IPS DF 4.7 (cell line): ENCODE results near the gene LEMD3.
A peak's percentile ranks its signal among the peaks of the same experiment; 100 is the strongest.

ENCODE experiments used
- DNase-seq: peaks from one replicate; pipeline ENCODE4 v3.0.0-alpha.2; 2013; ENCODE audit warnings: low spot score; ENCODE audit errors: extremely low read depth

Gene LEMD3

GRCh38 chr12:65169320-65170208, at the start of gene LEMD3:
Gene LEMD3 (plus strand): TSS chr12:65169583. CDS start chr12:65169597, 14 bp downstream.
- peak; percentile 87 for DNase-seq

- no peak for DNase-seq
Observed at GRCh38 chr12:65121049-65121955, 48.1 kb upstream of the LEMD3 start, which contains the start of gene WIF1. Gene WIF1 (minus strand): TSS chr12:65121305. CDS start chr12:65121191, 114 bp downstream.

- DNase-seq = no peak
Observed at GRCh38 chr12:65121956-65122469, 47.4 kb upstream of the LEMD3 start.

DNA sequence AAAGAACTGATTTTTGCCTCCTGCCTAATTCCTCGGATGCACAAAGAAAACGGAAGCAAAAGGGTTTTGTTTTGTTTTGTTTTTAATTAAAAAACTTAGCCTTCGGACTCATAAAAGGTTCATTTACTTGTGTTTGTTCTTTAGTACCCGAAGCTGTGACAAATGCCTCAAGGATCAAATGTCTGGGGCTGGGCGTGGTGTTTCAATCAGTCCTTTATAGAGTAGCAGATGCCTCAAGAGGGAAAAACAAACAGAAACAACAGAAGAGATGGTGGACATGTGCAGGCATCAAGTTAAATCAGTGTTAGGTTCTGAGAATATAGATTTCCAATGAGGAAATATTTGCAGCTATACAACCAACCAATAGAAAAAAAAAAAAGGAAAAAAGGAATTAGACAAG, 46.7 kb upstream of the LEMD3 start:
- no peak for DNase-seq

DNA sequence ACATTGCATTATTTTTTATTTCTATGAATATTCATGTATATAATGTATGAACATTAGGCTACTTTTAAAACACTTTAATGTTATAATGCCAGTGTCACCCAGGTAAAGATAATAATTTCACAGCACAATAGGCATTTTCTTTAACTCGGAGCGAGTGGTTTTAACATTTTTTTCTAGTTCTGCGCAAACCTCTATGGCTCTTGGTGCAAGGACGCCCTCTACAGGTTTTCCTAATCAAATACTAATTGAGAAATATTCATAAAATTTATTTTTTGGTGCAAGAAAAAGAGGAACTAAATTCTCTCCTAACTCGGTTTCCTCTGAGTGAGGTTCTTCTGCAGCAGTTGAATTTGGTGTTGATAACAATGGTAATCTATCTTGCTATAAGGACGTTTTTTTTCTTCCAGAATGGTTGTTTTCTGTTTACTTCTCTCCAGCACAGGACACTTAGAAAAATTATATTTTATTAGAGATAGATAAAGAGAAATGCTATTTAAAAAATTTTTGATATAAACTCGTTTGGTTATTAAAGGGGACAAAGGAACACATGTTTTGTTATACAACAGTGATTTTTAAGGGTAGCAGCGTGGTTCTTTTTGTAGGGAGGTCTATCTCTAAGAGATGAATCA, 45.8 kb upstream of the LEMD3 start:
- no peak for DNase-seq

DNA sequence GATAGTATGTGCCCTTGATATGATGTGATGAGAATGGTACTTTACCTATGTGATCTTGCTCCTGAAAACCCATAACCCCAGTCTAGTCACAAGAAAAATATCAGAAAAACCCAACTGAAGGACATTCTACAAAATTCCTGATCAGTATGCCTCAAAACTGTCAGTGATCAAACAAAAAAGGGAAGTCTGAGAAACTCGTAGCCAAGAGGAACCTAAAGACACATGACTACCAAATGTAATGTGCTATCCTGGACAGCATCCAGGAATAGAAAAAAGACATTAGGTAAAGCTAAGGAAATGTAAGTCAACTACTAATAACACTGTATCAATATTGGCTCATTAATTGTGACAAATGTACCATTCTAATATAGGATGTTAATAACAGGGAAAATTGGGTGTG, 44.1 kb upstream of the LEMD3 start:
- no peak for DNase-seq

DNA sequence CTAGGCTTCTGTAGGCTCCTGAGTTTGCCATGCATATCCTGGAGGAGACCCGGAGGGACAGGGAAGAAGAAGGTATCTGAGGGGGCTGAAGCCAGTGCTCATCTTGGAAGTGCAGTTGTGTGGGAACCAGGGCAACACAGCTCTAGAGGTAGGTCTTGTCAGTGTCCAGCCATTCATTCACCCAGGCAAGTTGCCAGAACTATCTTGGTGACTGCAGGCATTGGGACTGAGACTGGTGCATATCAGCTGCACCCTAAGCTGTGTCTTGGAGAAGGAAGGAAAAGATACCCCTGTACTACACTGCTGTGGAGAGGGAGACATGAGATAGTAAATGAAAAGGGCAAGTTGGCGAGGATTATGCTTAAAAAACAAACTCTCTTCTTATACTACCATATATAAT, 43.4 kb upstream of the LEMD3 start:
- no peak for DNase-seq

DNA sequence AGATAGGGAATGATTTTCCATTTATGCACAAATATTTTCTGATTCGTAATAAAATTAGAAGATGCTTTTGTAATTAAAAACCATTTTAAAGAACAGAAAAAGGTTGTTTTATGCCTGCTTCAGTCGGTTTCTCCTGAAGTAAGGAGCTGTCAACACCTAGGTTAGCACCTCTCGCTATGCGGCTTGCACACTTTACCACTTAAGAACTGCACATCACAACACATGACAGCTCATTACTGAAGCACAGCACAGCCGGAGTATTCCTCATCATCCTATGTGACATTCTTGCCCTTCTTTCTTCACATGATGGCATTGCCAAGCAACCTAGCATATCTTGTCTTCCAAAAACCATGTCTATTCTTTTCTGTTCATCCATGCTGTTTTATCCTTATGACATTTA, 42.9 kb upstream of the LEMD3 start:
- DNase-seq = no peak

DNA sequence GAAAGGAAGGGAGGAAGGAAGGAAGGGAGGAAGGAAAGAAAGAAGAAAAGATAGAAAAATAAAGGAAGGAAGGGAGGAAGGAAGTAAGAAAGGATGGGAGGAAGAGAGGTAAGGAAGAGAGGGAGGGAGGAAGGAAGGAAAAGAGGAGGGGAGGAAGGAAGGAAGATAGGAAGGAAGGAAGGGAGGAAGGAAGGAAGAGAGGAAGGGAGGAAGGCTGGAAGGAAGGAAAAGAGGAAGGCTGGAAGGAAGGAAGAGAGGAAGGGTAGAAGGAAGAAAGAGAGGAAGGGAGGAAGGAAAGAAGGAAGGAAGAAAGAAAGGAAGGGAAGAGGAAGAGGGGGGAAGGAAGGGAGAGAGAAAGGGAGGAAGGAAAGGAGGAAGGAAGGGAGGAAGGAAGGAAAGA, 35.5 kb upstream of the LEMD3 start:
- no peak for DNase-seq

- no peak for DNase-seq
Observed at GRCh38 chr12:65139389-65139788, 30.0 kb upstream of the LEMD3 start.

- DNase-seq = no peak
Observed at GRCh38 chr12:65140738-65141137, 28.6 kb upstream of the LEMD3 start.

DNA sequence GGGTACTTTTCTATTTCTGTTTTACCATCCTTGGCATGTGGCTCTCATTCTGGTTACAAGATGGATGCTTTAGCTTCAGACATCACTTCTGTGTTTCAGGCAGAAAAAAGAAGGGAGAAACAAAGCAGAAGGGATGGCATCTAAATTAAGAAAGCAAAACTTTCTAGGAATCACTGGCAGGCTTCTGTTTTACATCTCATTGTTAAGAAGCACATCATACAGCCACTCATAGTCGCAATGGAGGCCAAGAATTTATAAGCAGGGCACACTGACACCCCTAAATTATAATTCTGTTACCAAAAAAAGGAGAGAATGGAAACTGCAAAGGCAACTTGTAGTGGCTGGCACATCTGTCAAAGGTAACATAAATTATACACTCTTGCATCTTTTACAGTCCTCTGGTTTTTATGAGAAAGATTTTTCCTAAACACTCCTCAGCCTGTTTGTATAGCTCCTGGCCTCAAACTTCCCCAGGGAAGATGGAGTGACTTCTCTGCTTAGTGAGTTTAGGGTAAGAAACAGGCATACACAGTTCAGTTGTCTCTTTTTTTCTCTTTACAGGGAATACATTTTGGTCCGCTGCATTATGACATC, 22.0 kb upstream of the LEMD3 start:
- DNase-seq = no peak

GRCh38 chr12:65152012-65152411, 17.4 kb upstream of the LEMD3 start:
- no peak for DNase-seq

DNA sequence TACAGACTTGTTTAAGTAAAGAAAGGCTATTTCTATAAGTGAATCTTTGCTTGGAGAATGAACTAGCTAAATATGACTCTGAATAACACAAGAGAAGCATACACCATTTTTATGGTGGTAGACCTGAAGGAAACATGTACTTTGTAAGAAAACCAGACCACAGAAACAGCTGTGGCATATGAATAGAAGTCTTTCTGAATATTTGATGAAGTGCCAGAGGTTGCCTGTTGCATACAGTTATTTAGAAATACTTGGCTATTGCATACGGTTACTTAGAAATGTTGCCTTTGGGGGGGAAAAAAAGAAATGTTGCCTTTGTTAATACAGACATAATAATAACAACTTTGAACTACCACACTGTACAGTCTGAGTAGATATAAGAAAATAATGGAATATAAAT, 16.8 kb upstream of the LEMD3 start:
- DNase-seq = no peak

DNA sequence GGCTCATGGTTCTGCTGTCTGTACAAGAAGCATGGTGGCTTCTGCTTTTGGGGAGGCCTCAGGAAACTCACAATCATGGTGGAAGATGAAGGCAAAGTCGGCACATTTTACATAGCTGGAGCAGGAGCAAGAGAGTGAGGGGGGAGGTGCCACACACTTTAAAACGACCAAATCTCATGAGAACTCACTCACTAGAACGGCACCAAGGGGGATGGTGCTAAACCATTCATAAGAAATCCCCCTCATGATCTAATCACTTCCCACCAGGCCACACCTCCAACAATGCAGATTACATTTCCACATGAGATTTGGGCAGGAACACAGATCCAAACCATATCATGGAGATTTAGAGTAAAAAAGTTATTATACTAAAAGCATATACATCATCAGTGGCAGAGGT, 13.6 kb upstream of the LEMD3 start:
- no peak for DNase-seq

GRCh38 chr12:65156366-65156841, 13.0 kb upstream of the LEMD3 start:
- DNase-seq = no peak

- no peak for DNase-seq
Observed at GRCh38 chr12:65157091-65157490, 12.3 kb upstream of the LEMD3 start.

DNA sequence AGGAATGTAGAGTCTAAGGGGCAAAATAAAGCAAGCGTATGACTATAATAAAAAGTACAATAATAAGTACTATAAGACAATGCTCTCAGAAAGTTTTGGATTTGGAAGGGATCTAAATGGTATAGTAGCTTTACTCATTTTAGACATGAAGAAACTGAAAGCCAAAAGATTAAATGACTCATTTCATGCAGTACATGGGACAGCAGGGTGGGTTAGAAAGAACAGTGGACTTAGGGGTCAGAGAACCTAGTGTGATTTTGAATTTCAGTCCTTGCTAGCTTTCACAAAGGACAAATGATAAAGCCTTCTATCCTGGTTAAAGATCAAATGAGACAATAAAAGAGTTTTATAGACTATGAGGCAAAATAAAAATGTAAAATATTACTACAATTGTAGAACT, 6.8 kb upstream of the LEMD3 start:
- DNase-seq = no peak

- DNase-seq = no peak
Observed at GRCh38 chr12:65164244-65164643, 5.1 kb upstream of the LEMD3 start.

DNA sequence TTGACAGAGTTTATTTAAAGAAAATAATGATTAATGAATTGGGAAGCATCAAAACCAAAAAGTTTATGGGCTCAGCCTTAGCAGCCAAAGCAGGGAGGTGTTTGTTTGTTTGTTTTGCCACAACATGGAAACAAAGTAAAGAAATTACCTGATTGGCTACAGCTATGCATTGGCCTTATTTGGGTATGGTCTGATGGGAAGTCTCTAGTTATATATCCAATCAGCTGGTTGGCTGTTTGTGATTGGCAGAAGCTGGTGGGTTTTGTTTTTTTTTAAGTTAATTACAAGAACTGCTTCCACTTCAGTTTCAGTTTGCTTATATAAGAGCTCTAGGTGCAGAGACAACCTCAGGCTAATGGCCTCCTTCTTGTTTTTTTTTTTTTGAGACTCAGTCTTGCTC, 4.6 kb upstream of the LEMD3 start:
- no peak for DNase-seq
